Ovary (tissue), 3 donors: Measurements from ENCODE around the gene ARPC1A.

ENCODE experiments used
- CTCF ChIP-seq, 3 donors: fragments of 450-650 bp in 2 of 3; fragments of 200-600 bp in 1 of 3; IDR thresholded peaks; one replicate each; pipeline versions ENCODE4 v1.5.1 to v1.8.0; 2016 to 2022; ENCODE audit warnings: antibody characterized with exemption in 3 of 3, mild to moderate bottlenecking in 1 of 3
- EP300 ChIP-seq: sonication (generic); formaldehyde crosslinking; IDR thresholded peaks from one replicate; pipeline ENCODE4 v1.6.1; 2017; ENCODE audit warnings: antibody characterized with exemption
- donor health status: DM: no; HTN: no; CAD: no.

GRCh38 chr7:99379043-99379577 is 53.4 kb downstream of the ARPC1A start:
- TF ChIP-seq CTCF (IDR thresholded peaks at IDR 0.05) (no peak), EP300 (no peak)
